Fibroblast of lung (primary cell): ENCODE results near the gene MCTP1. TPM values are rescaled to one million over a fixed set of nuclear protein-coding genes. Genes with fewer than 3 reads are reported as not detected.
A peak's percentile ranks its signal among the peaks of the same experiment; 100 is the strongest.

Source experiments
- DNase-seq, 2 donors: peaks; one replicate each; pipeline versions ENCODE4 v3.0.0 to v3.0.0-alpha.2; 2010; ENCODE audit warnings: low read depth in 2 of 2
- H2AFZ ChIP-seq: 2 replicates; pipeline ENCODE4 v1.5.1; 2012; ENCODE audit warnings: low read length, control low read depth, inconsistent platforms
- H3K27ac ChIP-seq: 2 replicates; pipeline ENCODE4 v1.5.1; 2011; ENCODE audit warnings: low read length, control low read depth; ENCODE audit not compliant: insufficient read depth
- H3K27me3 ChIP-seq: 2 replicates; pipeline ENCODE4 v1.5.1; 2011; ENCODE audit warnings: mild to moderate bottlenecking, low read length; ENCODE audit not compliant: control insufficient read depth, insufficient read depth
- H3K36me3 ChIP-seq: 2 replicates; pipeline ENCODE4 v1.5.1; 2011; ENCODE audit warnings: low read length; ENCODE audit not compliant: control insufficient read depth, insufficient read depth
- H3K4me1 ChIP-seq: 2 replicates; pipeline ENCODE4 v1.5.1; 2011; ENCODE audit warnings: low read length; ENCODE audit not compliant: control insufficient read depth, insufficient read depth; ENCODE audit errors: extremely low read depth
- H3K4me2 ChIP-seq: 2 replicates; pipeline ENCODE4 v1.5.1; 2011; ENCODE audit warnings: low read length, control low read depth; ENCODE audit not compliant: insufficient read depth; ENCODE audit errors: extremely low read depth
- H3K4me3 ChIP-seq, 4 experiments: fragments of 200-600 bp in 1 of 4; sonication (generic) in 1 of 4; replicated peaks in 1 of 4; 2 replicates each; pipeline ENCODE4 v1.5.1; 2011 to 2016; ENCODE audit warnings: low read length in 4 of 4, low read depth in 3 of 4, mild to moderate bottlenecking in 3 of 4, control low read depth in 2 of 4, inconsistent platforms in 1 of 4, mixed read lengths in 1 of 4; ENCODE audit not compliant: insufficient read depth in 1 of 4; ENCODE audit errors: control extremely low read depth in 1 of 4
- H3K79me2 ChIP-seq: 2 replicates; pipeline ENCODE4 v1.5.1; 2012; ENCODE audit warnings: mild to moderate bottlenecking, low read length, inconsistent platforms; ENCODE audit not compliant: control insufficient read depth, insufficient read depth
- H3K9ac ChIP-seq: 2 replicates; pipeline ENCODE4 v1.5.1; 2011; ENCODE audit warnings: mild to moderate bottlenecking, low read length, control low read depth; ENCODE audit not compliant: insufficient read depth
- H3K9me3 ChIP-seq: 2 replicates; pipeline ENCODE4 v1.5.1; 2012; ENCODE audit warnings: low read depth, low read length; ENCODE audit not compliant: control insufficient read depth, insufficient read depth
- H4K20me1 ChIP-seq: 2 replicates; pipeline ENCODE4 v1.5.1; 2011; ENCODE audit warnings: low read length; ENCODE audit not compliant: control insufficient read depth, insufficient read depth; ENCODE audit errors: extremely low read depth
- CTCF ChIP-seq, 2 donors: IDR thresholded peaks in 1 of 2; conservative IDR thresholded peaks in 1 of 2; 1 replicate in 1 of 2; 2 replicates in 1 of 2; pipeline ENCODE4 v1.5.1; 2011 to 2012; ENCODE audit warnings: low read length in 2 of 2, control low read depth in 1 of 2, inconsistent platforms in 1 of 2, low read depth in 1 of 2, mild to moderate bottlenecking in 1 of 2
- EZH2 ChIP-seq: IDR thresholded peaks from 2 replicates; pipeline ENCODE4 v1.5.1; 2012; ENCODE audit warnings: low read length, control low read depth, mild to moderate bottlenecking; ENCODE audit errors: missing control alignments
- polyA plus RNA-seq, 2 donors: library from polyadenylated mRNA; depleted of rRNA in 1 of 2; stranded (reverse) in 1 of 2; unstranded in 1 of 2; fragments of >200 nt; gene quantifications; 2 replicates each; pipeline ENCODE4 v1.2.1, GENCODE V29; 2011 to 2012; ENCODE audit warnings: missing spikeins in 1 of 2
- total RNA-seq: library from RNA; depleted of rRNA; stranded (reverse); fragments of >200 nt; gene quantifications from 2 replicates; pipeline ENCODE4 v1.2.1, GENCODE V29; 2014

MCTP1 gene
- total and polyA plus RNA-seq, 2 donors (not counting 1 experiment from before 2014, with no cell fraction given), result 0.78 to 7.9 TPM

GRCh38 chr5:95181644-95182043, 103.2 kb downstream of the MCTP1 start:
- no peaks in the 10 kb centered on the region for H3K4me1 ChIP-seq

GRCh38 chr5:95178046-95178651, 106.7 kb downstream of the MCTP1 start:
- no peak overlapping the region for H3K27ac ChIP-seq
- TF ChIP-seq CTCF (conservative IDR thresholded peaks at IDR 0.05 in 1 of 2, IDR thresholded peaks at IDR 0.05 in 1 of 2; ENCODE audit: low read depth in 1 of 2, low read length in 2 of 2), result peak in 1 of 2 donors; percentile 29
- no peak for TF ChIP-seq EZH2
- H4K20me1 ChIP-seq, result no peaks in the 10 kb centered on the region
- H3K27me3 ChIP-seq, result no peaks in the 10 kb centered on the region
- no peak overlapping the region for H3K9ac ChIP-seq
- no peaks in the 10 kb centered on the region for H3K36me3 ChIP-seq
- no peaks in the 10 kb centered on the region for H3K9me3 ChIP-seq
- no peak overlapping the region for H3K4me2 ChIP-seq
- no peaks in the 10 kb centered on the region for H3K4me1 ChIP-seq
- peak; percentile 51 to 85 for DNase-seq
- H3K4me3 ChIP-seq, result no peak overlapping the region
- H2AFZ ChIP-seq, result no peak overlapping the region
- H3K79me2 ChIP-seq, result no peaks in the 10 kb centered on the region

More at GRCh38 chr5:95181644-95182043, 103.2 kb downstream of the MCTP1 start:
- no peak overlapping the region for H3K4me2 ChIP-seq
- no peaks in the 10 kb centered on the region for H4K20me1 ChIP-seq
- no peak overlapping the region for H2AFZ ChIP-seq
- H3K9me3 ChIP-seq, result no peaks in the 10 kb centered on the region
- no peaks in the 10 kb centered on the region for H3K27me3 ChIP-seq
- DNase-seq, result no peak
- no peaks in the 10 kb centered on the region for H3K36me3 ChIP-seq
- no peak overlapping the region for H3K27ac ChIP-seq
- no peaks in the 10 kb centered on the region for H3K79me2 ChIP-seq
- no peak overlapping the region for H3K9ac ChIP-seq
- TF ChIP-seq CTCF (conservative IDR thresholded peaks at IDR 0.05 in 1 of 2, IDR thresholded peaks at IDR 0.05 in 1 of 2; ENCODE audit: low read depth in 1 of 2, low read length in 2 of 2), result no peak
- TF ChIP-seq EZH2, result no peak
- H3K4me3 ChIP-seq, result no peak overlapping the region

DNA sequence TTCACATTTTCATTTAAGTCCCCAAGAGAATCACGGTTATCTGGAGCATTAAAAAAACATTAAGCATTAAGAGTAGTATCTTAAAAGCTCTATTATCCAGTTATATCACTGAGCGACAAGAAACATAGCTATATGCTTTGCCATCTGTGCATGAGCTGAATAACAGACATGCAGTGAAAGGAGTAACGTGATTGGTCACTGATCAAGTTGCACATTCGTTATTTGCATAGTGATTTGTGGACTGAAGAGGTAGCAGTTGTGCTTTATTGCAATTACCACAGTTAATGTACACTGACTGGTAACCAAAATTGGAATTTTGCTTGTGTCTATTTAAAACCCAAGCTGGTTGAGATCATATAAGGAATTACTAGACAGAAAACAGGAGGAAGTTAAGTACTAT, 107.4 kb downstream of the MCTP1 start:
- Histone ChIP-seq H3K4me3 (no peak overlapping the region), H3K9me3 (no peaks in the 10 kb centered on the region), H3K79me2 (no peaks in the 10 kb centered on the region), H3K36me3 (no peaks in the 10 kb centered on the region), H3K4me1 (no peaks in the 10 kb centered on the region), H3K27ac (no peak overlapping the region), H3K4me2 (no peak overlapping the region), H4K20me1 (no peaks in the 10 kb centered on the region), H2AFZ (no peak overlapping the region), H3K9ac (no peak overlapping the region), H3K27me3 (no peaks in the 10 kb centered on the region)
- TF ChIP-seq CTCF (conservative IDR thresholded peaks at IDR 0.05 in 1 of 2, IDR thresholded peaks at IDR 0.05 in 1 of 2; ENCODE audit: low read depth in 1 of 2, low read length in 2 of 2) (no peak), EZH2 (no peak)
- DNase-seq, result peak in 1 of 2 donors; percentile 5
